Testis (tissue), 2 donors: ENCODE data around the gene ITPKC.
"Not testable (repeated sequence)": the region's sequence is repeated elsewhere in the genome, so short reads cannot be mapped to it uniquely, and the experiment has no call there.

Source experiments
- POLR2A ChIP-seq: fragments of 450-650 bp; IDR thresholded peaks from one replicate; pipeline ENCODE4 v1.6.1; 2017; ENCODE audit warnings: antibody characterized with exemption, mild to moderate bottlenecking, moderate library complexity
- TF ChIP-seq, protein P1 (sequence below), 3 experiments: fragments of 450-650 bp in 2 of 3; fragments of 200-600 bp in 1 of 3; sonication (generic) in 1 of 3; IDR thresholded peaks; one replicate each; pipeline ENCODE4 v1.5.1; 2016 to 2019; ENCODE audit warnings: antibody characterized with exemption in 3 of 3, mild to moderate bottlenecking in 2 of 3, moderate library complexity in 1 of 3

DNA sequence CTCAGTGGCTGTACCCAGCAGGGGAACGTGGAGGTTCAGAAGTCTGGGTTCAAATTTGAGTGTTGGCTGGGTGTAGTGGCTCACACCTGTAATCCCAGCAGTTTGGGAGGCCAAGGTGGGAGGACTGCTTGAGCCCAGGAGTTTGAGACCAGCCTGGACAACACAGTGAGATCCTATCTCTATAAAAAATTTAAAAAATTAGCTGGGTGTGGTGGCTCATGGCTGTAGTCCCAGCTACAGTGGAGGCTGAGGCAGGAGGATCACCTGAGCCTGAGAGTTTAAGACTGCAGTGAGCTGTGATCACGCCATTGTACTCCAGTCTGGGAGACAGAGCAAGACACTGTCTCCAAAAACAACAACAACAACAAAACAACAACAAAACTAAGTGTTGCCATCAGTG is 67.2 kb downstream of the ITPKC start:
- TF ChIP-seq, protein P1, sequence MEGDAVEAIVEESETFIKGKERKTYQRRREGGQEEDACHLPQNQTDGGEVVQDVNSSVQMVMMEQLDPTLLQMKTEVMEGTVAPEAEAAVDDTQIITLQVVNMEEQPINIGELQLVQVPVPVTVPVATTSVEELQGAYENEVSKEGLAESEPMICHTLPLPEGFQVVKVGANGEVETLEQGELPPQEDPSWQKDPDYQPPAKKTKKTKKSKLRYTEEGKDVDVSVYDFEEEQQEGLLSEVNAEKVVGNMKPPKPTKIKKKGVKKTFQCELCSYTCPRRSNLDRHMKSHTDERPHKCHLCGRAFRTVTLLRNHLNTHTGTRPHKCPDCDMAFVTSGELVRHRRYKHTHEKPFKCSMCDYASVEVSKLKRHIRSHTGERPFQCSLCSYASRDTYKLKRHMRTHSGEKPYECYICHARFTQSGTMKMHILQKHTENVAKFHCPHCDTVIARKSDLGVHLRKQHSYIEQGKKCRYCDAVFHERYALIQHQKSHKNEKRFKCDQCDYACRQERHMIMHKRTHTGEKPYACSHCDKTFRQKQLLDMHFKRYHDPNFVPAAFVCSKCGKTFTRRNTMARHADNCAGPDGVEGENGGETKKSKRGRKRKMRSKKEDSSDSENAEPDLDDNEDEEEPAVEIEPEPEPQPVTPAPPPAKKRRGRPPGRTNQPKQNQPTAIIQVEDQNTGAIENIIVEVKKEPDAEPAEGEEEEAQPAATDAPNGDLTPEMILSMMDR (IDR thresholded peaks at IDR 0.05), result not testable (repeated sequence)
- not testable (repeated sequence) for TF ChIP-seq POLR2A
